Endothelial cell of umbilical vein (primary cell): ENCODE results near the gene EME2.

Experiments used
- EZH2 ChIP-seq: IDR thresholded peaks from 2 replicates; pipeline ENCODE4 v1.6.1; 2012; ENCODE audit warnings: borderline replicate concordance, low read depth, mild to moderate bottlenecking, moderate library complexity, low read length, inconsistent platforms; ENCODE audit not compliant: severe bottlenecking
- FOS ChIP-seq: IDR thresholded peaks from 2 replicates; pipeline ENCODE4 v1.6.1; 2011; ENCODE audit warnings: mild to moderate bottlenecking, low read length, moderate library complexity, borderline replicate concordance; ENCODE audit not compliant: insufficient read depth
- TF ChIP-seq, protein P1 (sequence below), 2 donors: IDR thresholded peaks; 1 replicate in 1 of 2; 2 replicates in 1 of 2; pipeline ENCODE4 v1.5.1; 2011; ENCODE audit warnings: low read length in 2 of 2, mild to moderate bottlenecking in 2 of 2, moderate library complexity in 2 of 2, control low read depth in 1 of 2, inconsistent platforms in 1 of 2, low read depth in 1 of 2; ENCODE audit not compliant: insufficient read depth in 1 of 2; ENCODE audit errors: extremely low read depth in 1 of 2

DNA sequence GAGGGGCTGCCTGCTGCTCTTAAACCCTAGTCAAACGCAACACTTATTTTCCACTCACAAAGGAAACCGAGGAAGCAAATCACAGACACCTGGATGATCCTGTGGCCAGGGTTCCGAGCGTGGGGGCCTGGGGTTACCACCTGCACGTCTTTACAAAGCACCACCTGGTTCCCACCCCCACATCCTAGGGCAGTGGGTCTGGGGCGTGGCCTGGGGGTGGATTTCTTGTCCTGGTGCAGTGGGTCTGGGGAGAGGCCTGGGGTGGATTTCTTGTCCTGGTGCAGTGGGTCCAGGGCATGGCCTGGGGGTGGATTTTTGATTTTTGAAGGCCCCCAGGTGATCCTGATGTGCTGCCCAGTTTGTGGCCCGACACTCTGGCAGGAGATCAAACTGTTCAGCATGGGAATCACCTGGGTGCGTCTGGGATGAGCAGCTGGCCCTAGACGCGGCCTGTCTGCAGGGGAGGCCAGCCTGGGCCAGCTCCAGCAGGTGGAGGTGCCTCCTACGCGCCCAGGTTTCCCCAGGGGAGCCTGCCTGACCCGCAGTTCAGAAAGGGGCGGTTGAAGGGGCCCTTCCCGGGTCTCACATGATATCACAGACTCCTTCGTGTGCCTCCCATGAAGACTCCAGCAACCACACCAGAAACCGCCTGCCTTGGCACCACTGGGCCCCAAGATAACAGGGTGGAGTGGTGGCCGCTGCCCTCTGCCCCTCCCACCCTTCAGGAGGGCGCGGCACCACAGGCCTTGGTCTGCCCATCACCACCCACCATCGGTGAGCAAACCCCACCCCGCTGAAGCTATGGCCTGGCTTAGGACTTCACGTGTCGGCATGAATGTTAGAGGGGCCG lies 47.7 kb downstream of the EME2 start:
- TF ChIP-seq, protein P1, sequence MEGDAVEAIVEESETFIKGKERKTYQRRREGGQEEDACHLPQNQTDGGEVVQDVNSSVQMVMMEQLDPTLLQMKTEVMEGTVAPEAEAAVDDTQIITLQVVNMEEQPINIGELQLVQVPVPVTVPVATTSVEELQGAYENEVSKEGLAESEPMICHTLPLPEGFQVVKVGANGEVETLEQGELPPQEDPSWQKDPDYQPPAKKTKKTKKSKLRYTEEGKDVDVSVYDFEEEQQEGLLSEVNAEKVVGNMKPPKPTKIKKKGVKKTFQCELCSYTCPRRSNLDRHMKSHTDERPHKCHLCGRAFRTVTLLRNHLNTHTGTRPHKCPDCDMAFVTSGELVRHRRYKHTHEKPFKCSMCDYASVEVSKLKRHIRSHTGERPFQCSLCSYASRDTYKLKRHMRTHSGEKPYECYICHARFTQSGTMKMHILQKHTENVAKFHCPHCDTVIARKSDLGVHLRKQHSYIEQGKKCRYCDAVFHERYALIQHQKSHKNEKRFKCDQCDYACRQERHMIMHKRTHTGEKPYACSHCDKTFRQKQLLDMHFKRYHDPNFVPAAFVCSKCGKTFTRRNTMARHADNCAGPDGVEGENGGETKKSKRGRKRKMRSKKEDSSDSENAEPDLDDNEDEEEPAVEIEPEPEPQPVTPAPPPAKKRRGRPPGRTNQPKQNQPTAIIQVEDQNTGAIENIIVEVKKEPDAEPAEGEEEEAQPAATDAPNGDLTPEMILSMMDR (IDR thresholded peaks at IDR 0.05; ENCODE audit: extremely low read depth in 1 of 2, insufficient read depth in 1 of 2, low read depth in 1 of 2, low read length in 2 of 2): no peak
- no peak for TF ChIP-seq FOS
- no peak for TF ChIP-seq EZH2
